Ascending aorta (tissue), 2 donors: Measurements from ENCODE around the gene HLA-F. TPM values are rescaled to one million over a fixed set of nuclear protein-coding genes. Genes with fewer than 3 reads are reported as not detected.
A peak's percentile ranks its signal among the peaks of the same experiment; 100 is the strongest.

Source experiments
- DNase-seq, 2 donors: peaks; one replicate each; pipeline ENCODE4 v3.0.0-alpha.2; 2019; ENCODE audit warnings: low spot score in 2 of 2
- H3K27ac ChIP-seq, 2 donors: fragments of 200-600 bp; sonication (generic); one replicate each; pipeline ENCODE4 v1.5.1; 2016 to 2017; ENCODE audit warnings: mild to moderate bottlenecking in 1 of 2
- H3K27me3 ChIP-seq: fragments of 200-600 bp; sonication (generic); one replicate; pipeline ENCODE4 v1.5.1; 2017
- H3K36me3 ChIP-seq, 2 donors: fragments of 200-600 bp; sonication (generic); one replicate each; pipeline ENCODE4 v1.5.1; 2016
- H3K4me1 ChIP-seq, 2 donors: fragments of 200-600 bp; sonication (generic); one replicate each; pipeline ENCODE4 v1.5.1; 2016 to 2017; ENCODE audit warnings: mild to moderate bottlenecking in 1 of 2
- H3K4me3 ChIP-seq, 2 donors: fragments of 200-600 bp; sonication (generic); one replicate each; pipeline ENCODE4 v1.5.1; 2016 to 2017; ENCODE audit warnings: mild to moderate bottlenecking in 1 of 2
- H3K9me3 ChIP-seq, 2 donors: fragments of 200-600 bp; sonication (generic); one replicate each; pipeline ENCODE4 v1.5.1; 2016
- CTCF ChIP-seq, 3 experiments: fragments of 200-600 bp in 2 of 3; fragments of 450-650 bp in 1 of 3; sonication (generic) in 2 of 3; IDR thresholded peaks; one replicate each; pipeline ENCODE4 v1.5.1; 2016 to 2019; ENCODE audit warnings: antibody characterized with exemption in 3 of 3, mild to moderate bottlenecking in 1 of 3, moderate library complexity in 1 of 3
- intact Hi-C: fragments of 100-400 bp; cut with DNase I; formaldehyde crosslinking; loops from one replicate; pipeline ENCODE4 v1.15.1; 2023
- total RNA-seq: library from RNA; depleted of rRNA; stranded (reverse); fragments of >200 nt; gene quantifications from one replicate; pipeline ENCODE4 v1.1.0, GENCODE V29; 2016

Gene HLA-F
- total RNA-seq, 1 donor from 2014 or later: 75.0 TPM

GRCh38 chr6:29708432-29709179 is 14.6 kb upstream of the HLA-F start:
- intact Hi-C loops: loop anchor here (10.0 kb wide), 1 partner anchor 306 kb away; no protein-coding TSS in a partner anchor
- TF ChIP-seq CTCF (IDR thresholded peaks at IDR 0.05): no peak
- H3K36me3 ChIP-seq: no peaks in the 10 kb centered on the region

GRCh38 chr6:29709188-29709587 is 14.0 kb upstream of the HLA-F start:
- Histone ChIP-seq H3K36me3 (no peaks in the 10 kb centered on the region), H3K27me3 (no peaks in the 10 kb centered on the region), H3K27ac (no peak overlapping the region), H3K4me1 (no peaks in the 10 kb centered on the region), H3K4me3 (no peak overlapping the region), H3K9me3 (no peaks in the 10 kb centered on the region)
- no peak for TF ChIP-seq CTCF (IDR thresholded peaks at IDR 0.05)
- intact Hi-C loops: loop anchor here (10.0 kb wide), 1 partner anchor 306 kb away; no protein-coding TSS in a partner anchor
- no peak for DNase-seq

More at GRCh38 chr6:29708432-29709179, 14.6 kb upstream of the HLA-F start:
- H3K27me3 ChIP-seq: no peaks in the 10 kb centered on the region
- DNase-seq: no peak
- no peak overlapping the region for H3K4me3 ChIP-seq
- no peak overlapping the region for H3K27ac ChIP-seq
- no peaks in the 10 kb centered on the region for H3K4me1 ChIP-seq
- H3K9me3 ChIP-seq: no peaks in the 10 kb centered on the region

GRCh38 chr6:29710281-29710941 is 12.8 kb upstream of the HLA-F start:
- no peak overlapping the region for H3K27ac ChIP-seq
- no peaks in the 10 kb centered on the region for H3K27me3 ChIP-seq
- no peaks in the 10 kb centered on the region for H3K4me1 ChIP-seq
- H3K36me3 ChIP-seq: no peaks in the 10 kb centered on the region
- intact Hi-C loops: no loop called here
- no peak overlapping the region for H3K4me3 ChIP-seq
- TF ChIP-seq CTCF (IDR thresholded peaks at IDR 0.05): no peak
- no peak for DNase-seq
- no peaks in the 10 kb centered on the region for H3K9me3 ChIP-seq

GRCh38 chr6:29720863-29721262 is 2.4 kb upstream of the HLA-F start:
- no peak for DNase-seq
- Histone ChIP-seq H3K4me1 (peaks cover 12 to 13% of the 10 kb centered on the region in 2 donors), H3K27me3 (no peaks in the 10 kb centered on the region), H3K9me3 (no peaks in the 10 kb centered on the region), H3K36me3 (peaks cover 6 to 7% of the 10 kb centered on the region in 2 donors), H3K27ac (no peak overlapping the region), H3K4me3 (no peak overlapping the region)
- intact Hi-C loops: loop anchor here (5.0 kb wide), 5 partner anchors 41 to 491 kb away; partner anchors contain the start of genes HLA-A, PPP1R11 and TRIM26
- TF ChIP-seq CTCF (IDR thresholded peaks at IDR 0.05): no peak

GRCh38 chr6:29723666-29724588 is 693 bp downstream of the HLA-F start:
- intact Hi-C loops: loop anchor here (5.0 kb wide), 5 partner anchors 38 to 488 kb away; partner anchors contain the start of genes HLA-A, PPP1R11 and TRIM26
- Histone ChIP-seq H3K27ac (peak overlapping the region; percentile 87 to 93), H3K9me3 (no peaks in the 10 kb centered on the region), H3K4me3 (peak overlapping the region; percentile 85 to 94), H3K27me3 (no peaks in the 10 kb centered on the region), H3K4me1 (peaks cover 12 to 13% of the 10 kb centered on the region in 2 donors), H3K36me3 (peaks cover 9 to 13% of the 10 kb centered on the region in 2 donors)
- TF ChIP-seq CTCF (IDR thresholded peaks at IDR 0.05): no peak
- DNase-seq: peak in 1 of 2 donors; percentile 79
